TTC549 (cell line): ENCODE data around the gene ZDHHC12.

Source experiments
- FAIRE-seq: peaks from 2 replicates; lab custom pipeline; 2012; peaks lifted over from hg19 to GRCh38; lab: Jason Lieb, UNC

The ZDHHC12 gene

DNA sequence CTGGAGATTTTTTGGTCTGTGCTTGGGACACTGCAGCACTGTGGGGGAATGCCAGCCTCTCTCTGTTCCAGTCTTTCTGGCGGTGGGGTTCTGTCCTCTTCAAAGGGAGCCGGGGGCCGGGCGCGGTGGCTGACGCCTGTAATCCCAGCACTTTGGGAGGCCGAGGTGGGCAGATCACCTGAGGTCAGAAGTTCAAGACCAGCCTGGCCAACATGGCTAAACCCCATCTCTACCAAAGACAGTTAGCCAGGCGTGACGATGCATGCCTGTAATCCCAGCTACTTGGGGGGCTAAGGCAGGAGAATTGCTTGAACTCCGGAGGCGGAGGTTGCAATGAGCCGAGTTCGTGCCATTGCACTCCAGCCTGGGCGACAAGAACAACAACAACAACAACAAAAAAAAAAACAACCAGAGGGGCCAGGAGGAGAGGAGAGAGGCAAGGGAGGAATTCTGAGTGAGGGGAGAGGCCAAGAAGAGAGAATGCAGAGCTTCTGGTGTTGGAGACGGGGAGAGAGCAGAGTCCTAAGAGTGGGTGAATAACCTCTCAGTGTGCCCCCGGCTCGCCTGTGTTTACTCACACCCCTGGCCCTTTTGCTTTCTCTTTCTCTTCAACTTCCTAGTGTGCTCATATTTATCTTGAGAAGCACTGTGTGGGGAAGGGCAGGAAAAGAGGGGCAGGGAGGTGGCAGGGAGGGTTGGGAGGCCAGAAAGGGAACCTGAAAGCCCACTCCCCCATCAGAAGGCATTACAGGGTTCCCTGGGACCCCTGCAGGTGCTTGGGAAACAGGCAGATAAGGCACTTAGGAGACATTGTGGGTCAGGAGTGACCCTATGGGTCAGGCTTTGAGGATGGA, 38.1 kb downstream of the ZDHHC12 start:
- no peak for FAIRE-seq

DNA sequence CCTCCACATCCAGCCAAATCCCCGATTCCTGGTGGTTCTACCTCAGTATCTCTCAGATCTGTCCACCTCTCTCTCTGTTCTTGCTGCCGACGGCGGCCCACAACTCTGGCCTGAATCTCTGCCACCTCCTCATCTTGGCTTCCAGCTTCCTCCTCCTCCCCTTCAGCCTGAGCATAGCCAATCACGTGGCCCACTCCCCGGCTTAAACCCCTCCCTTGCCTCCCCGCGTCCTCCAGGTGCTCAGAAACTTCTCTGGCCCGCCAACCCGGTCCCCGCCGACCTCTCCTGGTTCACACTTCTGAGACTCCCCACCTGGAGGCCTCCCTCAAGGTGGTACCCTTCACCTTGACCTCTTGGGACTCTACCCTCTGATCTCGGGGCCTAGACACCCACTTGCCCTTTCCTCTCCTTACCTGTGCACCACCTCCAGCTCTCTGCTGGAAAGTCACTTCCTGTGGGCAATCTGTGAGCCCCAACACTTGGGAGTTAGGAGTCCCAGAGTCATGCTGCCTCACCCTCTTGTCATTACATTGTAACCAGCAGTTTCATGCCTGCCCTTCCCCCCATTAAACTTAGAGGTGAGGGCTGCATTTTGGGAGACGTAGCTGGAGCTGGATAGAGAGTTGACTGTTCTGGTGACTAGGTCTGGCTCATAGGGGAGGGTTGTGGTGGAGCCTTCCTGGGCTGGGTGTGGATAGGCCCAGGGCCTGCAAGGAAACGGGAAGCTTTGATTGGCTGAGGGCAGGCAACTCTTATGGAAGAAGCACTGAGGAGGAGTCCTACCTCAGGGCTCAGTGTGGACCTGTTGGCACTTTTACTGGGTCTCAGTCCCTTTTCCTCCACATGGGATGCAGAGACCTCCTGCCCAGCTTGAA, 39.4 kb downstream of the ZDHHC12 start:
- no peak for FAIRE-seq

GRCh38 chr9:128684065-128684324, 39.9 kb downstream of the ZDHHC12 start:
- FAIRE-seq: no peak

DNA sequence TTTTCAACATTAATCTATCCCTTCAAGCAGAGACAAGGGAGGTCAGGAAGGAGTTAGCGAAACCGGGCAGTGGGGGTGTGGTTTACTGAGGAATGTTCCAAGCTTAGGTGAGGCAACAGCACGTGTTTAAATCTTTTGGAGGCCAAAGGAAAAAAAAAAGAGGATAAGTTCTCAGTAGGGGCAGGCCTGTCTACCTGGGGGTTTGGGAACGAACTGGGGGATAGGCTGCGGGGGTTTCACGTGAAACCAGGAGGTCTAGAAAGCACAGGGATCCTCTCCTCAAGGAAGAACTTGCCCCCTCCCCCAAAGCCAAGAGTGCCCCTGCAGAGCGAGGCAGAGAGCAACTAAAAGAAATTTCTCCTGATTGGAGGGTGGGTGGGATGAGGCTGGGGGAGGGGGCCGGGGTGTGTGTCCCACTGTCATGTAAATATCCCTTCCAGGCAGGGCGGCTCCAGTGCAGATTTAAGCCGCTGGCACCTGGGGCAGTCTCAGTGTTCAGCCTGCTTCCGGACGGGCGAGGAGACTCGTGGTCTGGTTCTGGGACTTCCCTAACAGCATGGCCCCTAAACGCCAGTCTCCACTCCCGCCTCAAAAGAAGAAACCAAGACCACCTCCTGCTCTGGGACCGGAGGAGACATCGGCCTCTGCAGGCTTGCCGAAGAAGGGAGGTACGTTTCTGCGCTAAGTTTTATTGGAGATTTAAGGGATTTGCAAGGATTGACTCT, 40.4 kb downstream of the ZDHHC12 start:
- FAIRE-seq: no peak

DNA sequence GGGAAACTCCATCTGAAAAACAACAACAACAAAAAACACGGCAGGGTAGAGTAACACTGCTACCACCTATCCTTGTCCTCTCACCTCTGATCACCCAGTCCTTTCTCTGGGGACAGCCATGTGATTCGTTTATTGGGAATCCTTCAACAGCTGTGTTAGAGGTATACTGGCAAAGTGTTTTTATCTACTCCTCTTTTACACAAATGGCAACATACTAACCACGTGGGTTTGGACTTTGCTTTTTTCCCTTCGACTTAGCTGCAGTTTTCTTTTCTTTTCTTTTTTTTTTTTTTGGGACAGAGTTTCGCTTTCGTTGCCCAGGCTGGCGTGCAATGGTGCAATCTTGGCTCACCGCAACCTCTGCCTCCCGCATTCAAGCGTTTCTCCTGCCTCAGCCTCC, 46.1 kb downstream of the ZDHHC12 start:
- FAIRE-seq: no peak

DNA sequence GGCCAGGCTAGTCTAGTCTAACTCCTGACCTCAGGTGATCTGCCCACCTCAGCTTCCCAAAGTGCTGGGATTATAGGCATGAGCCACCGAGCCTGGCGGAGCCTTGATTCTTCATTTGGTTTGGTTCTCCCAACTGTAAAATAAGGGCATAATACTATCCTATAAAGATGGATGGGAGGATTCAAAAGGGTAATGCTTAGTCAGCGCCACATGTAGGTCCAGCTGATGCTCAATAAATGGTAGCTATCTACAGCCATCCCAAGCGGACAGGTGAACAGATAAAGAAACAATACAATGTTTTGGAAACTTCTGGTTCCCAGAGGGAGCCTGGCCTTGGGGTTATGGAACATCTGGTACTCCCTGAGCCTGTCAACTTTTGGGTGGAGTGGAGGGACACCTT, 48.5 kb downstream of the ZDHHC12 start:
- FAIRE-seq: no peak
